ENCODE results near the gene EEF1A1.
"Not testable (repeated sequence)": the region's sequence is repeated elsewhere in the genome, so short reads cannot be mapped to it uniquely, and the experiment has no call there.

EEF1A1 gene

GRCh38 chr6:73564578-73565345 lies 43.9 kb upstream of the EEF1A1 start:
- no peaks in the 10 kb centered on the region for H3K9me3 ChIP-seq
- no peaks in the 10 kb centered on the region for H3K27me3 ChIP-seq
- H3K27ac ChIP-seq: no peak overlapping the region
- H3K36me3 ChIP-seq: no peaks in the 10 kb centered on the region
- H3K4me3 ChIP-seq (ENCODE audit: low read depth in 1 of 2, low read length in 1 of 2): no peak overlapping the region
- TF ChIP-seq CTCF (IDR thresholded peaks at IDR 0.05): no peak
- H3K4me1 ChIP-seq (ENCODE audit: control insufficient read depth in 1 of 2, insufficient read depth in 1 of 2, low read depth in 1 of 2, low read length in 1 of 2): peaks cover 0 to 4% of the 10 kb centered on the region in 2 experiments

- Histone ChIP-seq H3K4me3 (ENCODE audit: low read depth in 1 of 2, low read length in 1 of 2) (no peak overlapping the region), H3K9me3 (no peaks in the 10 kb centered on the region), H3K27ac (no peak overlapping the region), H3K4me1 (ENCODE audit: control insufficient read depth in 1 of 2, insufficient read depth in 1 of 2, low read depth in 1 of 2, low read length in 1 of 2) (peaks cover 0 to 4% of the 10 kb centered on the region in 2 experiments), H3K27me3 (no peaks in the 10 kb centered on the region), H3K36me3 (no peaks in the 10 kb centered on the region)
- no peak for TF ChIP-seq CTCF (IDR thresholded peaks at IDR 0.05)
Observed at GRCh38 chr6:73562558-73562957, 41.7 kb upstream of the EEF1A1 start.

GRCh38 chr6:73560853-73561407 lies 40.1 kb upstream of the EEF1A1 start:
- Histone ChIP-seq H3K4me3 (ENCODE audit: low read depth in 1 of 2, low read length in 1 of 2) (no peak overlapping the region), H3K4me1 (ENCODE audit: control insufficient read depth in 1 of 2, insufficient read depth in 1 of 2, low read depth in 1 of 2, low read length in 1 of 2) (no peaks in the 10 kb centered on the region), H3K9me3 (no peaks in the 10 kb centered on the region), H3K27ac (no peak overlapping the region), H3K36me3 (no peaks in the 10 kb centered on the region), H3K27me3 (no peaks in the 10 kb centered on the region)
- TF ChIP-seq CTCF (IDR thresholded peaks at IDR 0.05): no peak

GRCh38 chr6:73560182-73560732 lies 39.4 kb upstream of the EEF1A1 start:
- no peaks in the 10 kb centered on the region for H3K9me3 ChIP-seq
- no peaks in the 10 kb centered on the region for H3K27me3 ChIP-seq
- no peaks in the 10 kb centered on the region for H3K36me3 ChIP-seq
- H3K4me3 ChIP-seq (ENCODE audit: low read depth in 1 of 2, low read length in 1 of 2): no peak overlapping the region
- H3K4me1 ChIP-seq (ENCODE audit: control insufficient read depth in 1 of 2, insufficient read depth in 1 of 2, low read depth in 1 of 2, low read length in 1 of 2): no peaks in the 10 kb centered on the region
- H3K27ac ChIP-seq: no peak overlapping the region
- no peak for TF ChIP-seq CTCF (IDR thresholded peaks at IDR 0.05)

GRCh38 chr6:73559399-73559794 lies 38.6 kb upstream of the EEF1A1 start:
- not testable (repeated sequence) for H3K4me1 ChIP-seq (ENCODE audit: control insufficient read depth in 1 of 2, insufficient read depth in 1 of 2, low read depth in 1 of 2, low read length in 1 of 2); H3K36me3 ChIP-seq; H3K27ac ChIP-seq; H3K4me3 ChIP-seq (ENCODE audit: low read depth in 1 of 2, low read length in 1 of 2); H3K9me3 ChIP-seq; H3K27me3 ChIP-seq
